GM21619 (cell line): ENCODE results near the gene SPOCK2.

ENCODE experiments used
- ATAC-seq: cut with Tn5 transposase; IDR thresholded peaks from one replicate; pipeline ENCODE4 v1.9.1; 2021; ENCODE audit not compliant: unreplicated experiment

Gene SPOCK2

GRCh38 chr10:72074574-72075375 lies 13.6 kb downstream of the SPOCK2 start:
- no peak for ATAC-seq

- no peak for ATAC-seq
These were observed 14.4 kb downstream of the SPOCK2 start for GRCh38 chr10:72073708-72074573.

- no peak for ATAC-seq
These were observed 15.7 kb downstream of the SPOCK2 start for GRCh38 chr10:72072639-72073038.

- no peak for ATAC-seq
These were observed 16.3 kb downstream of the SPOCK2 start for GRCh38 chr10:72072046-72072445.

GRCh38 chr10:72069751-72070526 lies 18.4 kb downstream of the SPOCK2 start:
- ATAC-seq, result no peak

GRCh38 chr10:72068901-72069446 lies 19.4 kb downstream of the SPOCK2 start:
- no peak for ATAC-seq

GRCh38 chr10:72068126-72068765 lies 20.1 kb downstream of the SPOCK2 start:
- no peak for ATAC-seq

GRCh38 chr10:72067463-72068125 lies 20.8 kb downstream of the SPOCK2 start:
- ATAC-seq, result no peak

DNA sequence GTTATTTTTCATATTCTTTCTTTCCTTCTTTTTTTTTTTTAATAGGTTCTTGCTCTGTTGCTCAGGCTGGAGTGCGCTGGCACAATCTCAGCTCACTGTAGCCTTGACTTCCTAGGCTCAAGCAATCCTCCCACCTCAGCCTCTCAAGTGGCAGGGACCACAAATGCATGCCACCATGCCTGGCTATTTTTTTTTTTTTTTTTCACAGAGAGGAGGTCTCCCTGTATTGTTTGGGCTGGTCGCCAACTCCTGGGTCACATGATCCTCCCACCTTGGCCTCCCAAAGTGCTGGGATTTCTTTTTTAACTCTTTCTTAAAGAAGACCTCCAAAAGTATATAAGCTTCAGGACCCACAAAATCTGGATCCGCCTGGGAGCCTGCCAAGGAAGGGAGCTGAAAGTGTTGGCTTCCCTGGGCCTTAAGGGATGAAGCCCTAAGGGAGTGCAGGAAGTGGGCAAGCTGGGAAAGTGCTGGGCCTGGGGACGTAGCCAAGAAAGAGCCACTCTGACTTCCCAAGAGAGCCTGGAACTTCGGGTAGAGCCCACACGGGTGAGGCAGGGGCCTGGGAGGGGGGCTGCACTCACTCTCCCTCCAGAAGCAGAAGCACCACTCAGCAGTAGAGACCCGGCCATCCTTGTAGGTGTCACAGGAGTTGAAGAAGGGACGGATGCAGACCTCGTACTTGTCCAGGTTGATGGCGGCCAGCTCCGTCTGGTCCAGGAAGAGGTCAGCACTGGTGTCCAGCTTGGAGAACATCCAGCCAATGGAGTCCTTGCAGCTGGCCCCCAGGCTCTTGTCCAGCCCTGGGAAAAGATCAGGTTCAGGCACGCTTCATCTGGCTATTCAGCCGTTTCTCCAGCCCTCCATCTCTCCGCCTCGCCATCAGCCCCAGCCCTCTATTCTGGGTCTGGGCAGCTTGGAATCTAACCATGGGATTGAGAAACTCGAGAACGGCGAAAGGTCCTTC lies 21.8 kb downstream of the SPOCK2 start:
- no peak for ATAC-seq

GRCh38 chr10:72065439-72066025 lies 22.8 kb downstream of the SPOCK2 start:
- ATAC-seq, result no peak

DNA sequence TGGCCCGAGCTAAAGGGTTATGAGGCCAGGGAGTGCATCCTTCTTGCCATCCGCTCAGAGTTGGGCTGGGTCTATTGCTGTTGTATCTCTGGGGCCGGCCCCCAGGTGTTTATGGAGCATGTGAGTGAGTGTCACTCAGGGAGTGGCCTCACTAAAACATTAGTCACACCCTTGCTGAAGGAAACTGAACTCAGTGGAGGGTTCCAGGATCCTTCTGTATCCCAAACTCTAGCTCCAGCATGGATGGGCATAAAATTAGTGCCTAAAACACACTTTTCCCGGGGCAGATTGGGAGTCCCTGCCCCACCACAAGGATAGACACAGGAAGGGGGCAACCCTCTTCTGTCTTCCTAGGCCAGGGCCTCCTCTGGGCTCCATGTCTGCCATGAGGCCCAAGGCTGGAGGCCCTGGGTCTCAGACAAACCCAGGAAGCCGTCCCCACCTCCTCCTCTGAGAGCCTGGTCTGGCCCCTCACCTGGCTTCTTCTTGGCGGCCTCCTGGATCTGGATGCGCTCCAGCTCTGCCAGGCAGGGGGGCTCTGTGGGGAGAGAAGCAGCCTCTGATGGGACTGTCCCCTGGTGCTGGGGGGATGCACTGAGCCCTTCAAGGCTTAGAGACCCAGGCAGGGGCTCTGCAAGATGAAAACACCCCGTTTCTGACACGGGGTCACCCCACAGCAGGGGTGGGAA lies 24.5 kb downstream of the SPOCK2 start:
- no peak for ATAC-seq

DNA sequence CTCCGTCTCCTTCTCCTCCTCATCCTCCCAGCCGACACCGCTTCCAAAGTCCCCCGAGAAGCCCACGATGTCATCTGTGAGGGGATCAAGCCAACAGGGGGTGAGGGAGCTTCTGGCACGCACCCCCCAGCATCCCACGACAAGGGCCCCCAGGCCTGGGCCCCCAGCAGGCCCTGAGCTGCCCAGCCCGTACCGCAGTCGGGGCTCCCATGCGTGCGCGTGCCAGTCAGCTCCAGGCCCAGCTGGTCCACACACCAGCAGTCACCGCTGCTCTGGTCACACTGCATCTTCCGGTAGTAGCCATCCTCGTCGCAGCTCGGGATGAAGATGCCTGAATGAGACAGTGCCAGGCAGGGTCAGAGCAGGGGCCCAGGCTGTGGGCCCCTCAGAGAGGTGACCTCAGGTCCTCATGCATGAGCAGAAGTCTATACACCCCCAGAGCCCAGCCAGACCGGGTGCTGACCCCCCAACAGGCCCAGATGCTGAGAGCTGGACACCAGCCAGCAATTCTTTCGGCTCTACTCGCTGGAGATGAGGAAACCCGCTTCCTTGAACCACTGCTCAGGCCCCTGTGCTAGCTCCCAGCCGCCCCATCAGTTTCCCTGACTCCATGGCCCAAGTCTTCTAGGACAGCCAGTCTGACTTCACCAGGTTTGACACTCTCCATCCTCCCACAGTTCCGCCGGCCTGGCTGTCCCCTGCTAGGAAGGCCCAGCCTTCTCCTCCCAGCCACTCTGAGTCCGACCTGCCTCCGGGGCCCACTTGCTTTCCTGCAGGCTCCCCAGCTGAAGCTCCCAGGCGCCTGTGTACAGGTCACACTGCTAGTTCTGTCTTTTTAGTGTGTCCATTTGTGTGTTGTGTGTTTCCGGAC lies 25.3 kb downstream of the SPOCK2 start:
- no peak for ATAC-seq

- ATAC-seq, result no peak
These were observed 26.0 kb downstream of the SPOCK2 start for GRCh38 chr10:72062382-72062781.

DNA sequence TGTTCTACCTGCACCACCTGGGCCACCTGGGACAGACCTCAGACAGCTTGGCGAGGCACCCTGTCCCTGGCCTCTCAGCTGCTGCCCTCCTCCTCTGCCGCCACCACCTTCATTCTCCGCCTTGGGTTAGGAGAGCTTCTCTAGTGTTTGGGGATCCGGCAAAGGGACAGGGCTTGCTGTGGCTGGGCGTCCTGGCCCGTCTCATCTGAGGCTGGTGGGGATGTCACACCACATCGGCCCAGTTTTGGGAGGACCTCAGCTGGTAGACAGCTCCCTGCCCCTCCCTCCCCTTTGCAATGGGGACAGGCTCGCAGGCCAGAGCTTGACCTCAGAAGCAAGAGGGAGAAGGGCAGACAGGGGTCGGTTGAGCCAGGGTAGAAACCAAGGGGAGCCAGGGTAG lies 26.4 kb downstream of the SPOCK2 start:
- ATAC-seq, result no peak

DNA sequence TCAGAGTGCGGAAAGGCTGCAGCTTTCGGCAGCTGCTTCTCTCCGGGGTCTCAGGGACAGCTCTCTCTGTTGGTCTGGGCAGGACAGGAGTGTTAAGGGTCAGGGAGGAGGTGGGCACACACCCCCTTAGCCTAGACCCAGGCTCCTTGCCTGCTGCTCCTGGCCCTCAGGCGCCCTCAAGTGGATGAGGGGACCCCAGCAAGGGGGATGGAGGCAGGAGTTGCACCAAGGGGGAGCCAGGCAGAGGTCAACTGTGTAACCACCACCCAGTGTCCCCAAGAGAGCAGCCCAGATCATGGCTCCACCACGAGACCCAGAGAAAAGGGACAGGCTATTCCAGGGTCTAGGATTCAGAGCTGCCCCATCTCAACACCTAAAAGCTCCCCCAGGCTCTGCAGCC lies 26.9 kb downstream of the SPOCK2 start:
- ATAC-seq, result no peak

DNA sequence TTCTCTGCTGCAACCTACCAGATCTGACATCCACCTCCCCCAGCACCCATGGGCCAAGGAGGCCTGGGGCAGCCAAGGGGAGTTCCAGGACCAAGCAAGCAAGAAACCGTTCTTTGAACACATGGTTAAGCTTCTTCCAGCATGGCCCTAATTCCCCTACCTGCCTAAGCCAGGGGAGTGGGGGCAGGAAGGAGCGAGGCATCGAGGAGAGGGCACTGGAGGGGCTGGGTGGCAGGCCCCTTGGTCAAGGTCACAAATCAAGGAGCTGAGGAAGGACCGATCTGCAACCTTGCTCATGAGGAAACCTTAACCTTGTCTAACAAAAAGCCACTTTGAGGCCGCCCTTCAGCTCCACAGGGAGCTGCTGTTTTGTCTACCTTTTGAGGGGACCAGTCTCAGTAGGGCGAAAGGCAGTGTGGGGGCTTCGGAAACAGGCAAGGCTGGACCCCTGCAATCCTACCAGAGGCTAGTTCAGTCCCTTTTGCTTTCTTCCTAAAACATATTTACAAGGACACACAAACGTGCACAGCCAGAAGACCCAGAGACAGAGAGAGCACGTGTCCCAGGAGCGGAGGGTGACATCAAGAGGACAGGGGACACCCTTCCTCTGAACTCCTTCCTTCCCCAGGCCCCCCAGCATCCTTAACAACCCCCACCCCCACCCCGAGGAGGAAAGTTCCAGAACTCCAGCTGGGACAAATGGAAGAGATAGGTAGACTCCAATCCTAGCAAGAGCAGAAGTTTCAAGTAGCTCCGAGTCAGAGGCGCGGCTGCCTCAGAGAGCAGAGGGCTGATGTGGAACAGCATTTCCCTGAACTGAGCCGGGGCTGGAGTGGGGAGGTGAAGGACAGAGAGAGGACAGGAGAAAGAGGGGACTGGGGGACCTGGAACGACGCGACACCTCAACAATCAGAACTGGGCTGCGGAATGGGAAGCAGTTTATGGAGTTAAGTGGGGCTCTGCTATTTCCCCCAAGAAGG lies 28.2 kb downstream of the SPOCK2 start:
- ATAC-seq, result no peak
